ENCODE measurements around the gene SLC9A2. TPM values are rescaled to one million over a fixed set of nuclear protein-coding genes. Genes with fewer than 3 reads are reported as not detected.

Gene SLC9A2
- total RNA-seq, 1 donor from 2014 or later: 0.05 TPM

GRCh38 chr2:102674370-102674769, 55.0 kb downstream of the SLC9A2 start:
- no peaks in the 10 kb centered on the region for H3K36me3 Mint-ChIP-seq (ENCODE audit: low read depth, unreplicated experiment)
- no peak for TF ChIP-seq CTCF (IDR thresholded peaks at IDR 0.05; ENCODE audit: unreplicated experiment)
- DNase-seq (ENCODE audit: low spot score): no peak
- peaks cover 7% of the 10 kb centered on the region for H3K4me1 Mint-ChIP-seq (ENCODE audit: unreplicated experiment)
- H3K27me3 Mint-ChIP-seq (ENCODE audit: unreplicated experiment): peaks cover 2% of the 10 kb centered on the region
- H3K4me3 Mint-ChIP-seq (ENCODE audit: unreplicated experiment): no peak overlapping the region
- H3K27ac Mint-ChIP-seq (ENCODE audit: unreplicated experiment): no peak overlapping the region
- no peaks in the 10 kb centered on the region for H3K9me3 Mint-ChIP-seq (ENCODE audit: unreplicated experiment)

GRCh38 chr2:102674836-102675235, 55.5 kb downstream of the SLC9A2 start:
- DNase-seq (ENCODE audit: low spot score): no peak
- TF ChIP-seq CTCF (IDR thresholded peaks at IDR 0.05; ENCODE audit: unreplicated experiment): no peak
- H3K4me1 Mint-ChIP-seq (ENCODE audit: unreplicated experiment): peaks cover 7% of the 10 kb centered on the region
- H3K36me3 Mint-ChIP-seq (ENCODE audit: low read depth, unreplicated experiment): no peaks in the 10 kb centered on the region
- peaks cover 2% of the 10 kb centered on the region for H3K27me3 Mint-ChIP-seq (ENCODE audit: unreplicated experiment)
- H3K4me3 Mint-ChIP-seq (ENCODE audit: unreplicated experiment): no peak overlapping the region
- no peaks in the 10 kb centered on the region for H3K9me3 Mint-ChIP-seq (ENCODE audit: unreplicated experiment)
- H3K27ac Mint-ChIP-seq (ENCODE audit: unreplicated experiment): no peak overlapping the region

- TF ChIP-seq CTCF (IDR thresholded peaks at IDR 0.05; ENCODE audit: unreplicated experiment): no peak
- H3K36me3 Mint-ChIP-seq (ENCODE audit: low read depth, unreplicated experiment): no peaks in the 10 kb centered on the region
- DNase-seq (ENCODE audit: low spot score): no peak
- H3K4me3 Mint-ChIP-seq (ENCODE audit: unreplicated experiment): no peak overlapping the region
- H3K27ac Mint-ChIP-seq (ENCODE audit: unreplicated experiment): no peak overlapping the region
- no peaks in the 10 kb centered on the region for H3K4me1 Mint-ChIP-seq (ENCODE audit: unreplicated experiment)
- no peaks in the 10 kb centered on the region for H3K9me3 Mint-ChIP-seq (ENCODE audit: unreplicated experiment)
- no peaks in the 10 kb centered on the region for H3K27me3 Mint-ChIP-seq (ENCODE audit: unreplicated experiment)
Measured at GRCh38 chr2:102677244-102678215, 58.2 kb downstream of the SLC9A2 start.

GRCh38 chr2:102678442-102678841, 59.1 kb downstream of the SLC9A2 start:
- no peak for DNase-seq (ENCODE audit: low spot score)
- H3K27me3 Mint-ChIP-seq (ENCODE audit: unreplicated experiment): no peaks in the 10 kb centered on the region
- H3K4me3 Mint-ChIP-seq (ENCODE audit: unreplicated experiment): no peak overlapping the region
- H3K4me1 Mint-ChIP-seq (ENCODE audit: unreplicated experiment): no peaks in the 10 kb centered on the region
- H3K9me3 Mint-ChIP-seq (ENCODE audit: unreplicated experiment): no peaks in the 10 kb centered on the region
- no peaks in the 10 kb centered on the region for H3K36me3 Mint-ChIP-seq (ENCODE audit: low read depth, unreplicated experiment)
- no peak overlapping the region for H3K27ac Mint-ChIP-seq (ENCODE audit: unreplicated experiment)
- no peak for TF ChIP-seq CTCF (IDR thresholded peaks at IDR 0.05; ENCODE audit: unreplicated experiment)

All from endothelial cell (in vitro differentiated cells).